Body of pancreas (tissue), 4 donors: ENCODE results near the gene SNX27.

Source experiments
- POLR2A ChIP-seq, 3 donors: fragments of 450-650 bp; IDR thresholded peaks; one replicate each; pipeline ENCODE4 v1.6.1; 2016; ENCODE audit warnings: antibody characterized with exemption in 3 of 3, mild to moderate bottlenecking in 2 of 3
- TF ChIP-seq, protein P1 (sequence below), 7 experiments: fragments of 450-650 bp in 4 of 7; fragments of 200-600 bp in 3 of 7; sonication (generic) in 3 of 7; IDR thresholded peaks; one replicate each; pipeline ENCODE4 v1.5.1; 2016 to 2019; ENCODE audit warnings: antibody characterized with exemption in 7 of 7

GRCh38 chr1:151570819-151571218, 41.0 kb upstream of the SNX27 start:
- TF ChIP-seq, protein P1, sequence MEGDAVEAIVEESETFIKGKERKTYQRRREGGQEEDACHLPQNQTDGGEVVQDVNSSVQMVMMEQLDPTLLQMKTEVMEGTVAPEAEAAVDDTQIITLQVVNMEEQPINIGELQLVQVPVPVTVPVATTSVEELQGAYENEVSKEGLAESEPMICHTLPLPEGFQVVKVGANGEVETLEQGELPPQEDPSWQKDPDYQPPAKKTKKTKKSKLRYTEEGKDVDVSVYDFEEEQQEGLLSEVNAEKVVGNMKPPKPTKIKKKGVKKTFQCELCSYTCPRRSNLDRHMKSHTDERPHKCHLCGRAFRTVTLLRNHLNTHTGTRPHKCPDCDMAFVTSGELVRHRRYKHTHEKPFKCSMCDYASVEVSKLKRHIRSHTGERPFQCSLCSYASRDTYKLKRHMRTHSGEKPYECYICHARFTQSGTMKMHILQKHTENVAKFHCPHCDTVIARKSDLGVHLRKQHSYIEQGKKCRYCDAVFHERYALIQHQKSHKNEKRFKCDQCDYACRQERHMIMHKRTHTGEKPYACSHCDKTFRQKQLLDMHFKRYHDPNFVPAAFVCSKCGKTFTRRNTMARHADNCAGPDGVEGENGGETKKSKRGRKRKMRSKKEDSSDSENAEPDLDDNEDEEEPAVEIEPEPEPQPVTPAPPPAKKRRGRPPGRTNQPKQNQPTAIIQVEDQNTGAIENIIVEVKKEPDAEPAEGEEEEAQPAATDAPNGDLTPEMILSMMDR (IDR thresholded peaks at IDR 0.05) = no peak
- no peak for TF ChIP-seq POLR2A (IDR thresholded peaks at IDR 0.05)
